GM12878 (cell line): ENCODE measurements around the gene THAP3. TPM values are rescaled to one million over a fixed set of nuclear protein-coding genes. Genes with fewer than 3 reads are reported as not detected.

Experiments
- ATAC-seq: fragments of 200-7000 bp; cut with Tn5 transposase; 3 replicates; pipeline ENCODE4 v1.9.1; 2020; ENCODE audit warnings: mild to moderate bottlenecking, moderate library complexity
- BruUV-seq: library from RNA; stranded (reverse); fragments of 400-500 nt; replicated peaks from 2 replicates; lab custom pipeline; 2021; lab: Mats Ljungman, UMichigan
- CTCF ChIA-PET: fragments of 300-600 bp; sonication (Branson Sonifier 250); formaldehyde crosslinking; extraction: SDS; loops from one replicate; lab custom pipeline; 2021; ENCODE audit warnings: inconsistent platforms; lab: Yijun Ruan, JAX
- POLR2A ChIA-PET: fragments of 350-600 bp; formaldehyde crosslinking; extraction: SDS; loops from one replicate; lab custom pipeline; 2021; ENCODE audit warnings: inconsistent platforms; lab: Charles Lee
- RAD21 ChIA-PET: fragments of 300-600 bp; sonication (Branson Sonifier 250); formaldehyde crosslinking; loops from one replicate; lab custom pipeline; 2023; ENCODE audit warnings: antibody characterized with exemption; ENCODE audit not compliant: unreplicated experiment; lab: Charles Lee
- SMC1A ChIA-PET: fragments of 300-600 bp; sonication (Branson Sonifier 250); formaldehyde crosslinking; loops from one replicate; lab custom pipeline; 2023; ENCODE audit not compliant: unreplicated experiment, uncharacterized antibody; lab: Charles Lee
- DNase-seq: peaks from one replicate; pipeline ENCODE4 v3.0.0-alpha.2; 2011; ENCODE audit warnings: low read depth, low spot score
- FAIRE-seq: peaks from 3 replicates; lab custom pipeline; 2011; peaks lifted over from hg19 to GRCh38; lab: Jason Lieb, UNC
- H2AFZ ChIP-seq: 2 replicates; pipeline ENCODE4 v1.6.0; 2011; ENCODE audit warnings: low read depth, low read length, control low read depth; ENCODE audit not compliant: control insufficient read depth
- H3K27ac ChIP-seq: 2 replicates; pipeline ENCODE4 v1.5.1; 2011; ENCODE audit warnings: control low read depth; ENCODE audit not compliant: control insufficient read depth, insufficient read depth
- H3K27me3 ChIP-seq, 2 experiments: replicated peaks in 1 of 2; 2 replicates each; pipeline versions ENCODE4 v1.6.0 to v1.6.1; 2011; ENCODE audit warnings: low read length in 1 of 2; ENCODE audit not compliant: control insufficient read depth in 2 of 2, insufficient read depth in 2 of 2
- H3K36me3 ChIP-seq, 2 experiments: 2 replicates each; pipeline ENCODE4 v1.5.1; 2011; ENCODE audit warnings: low read length in 1 of 2; ENCODE audit not compliant: control insufficient read depth in 2 of 2, insufficient read depth in 2 of 2
- H3K4me1 ChIP-seq: 2 replicates; pipeline ENCODE4 v1.6.1; 2011; ENCODE audit warnings: mild to moderate bottlenecking, low read length, moderate library complexity, mixed read lengths; ENCODE audit not compliant: control insufficient read depth, insufficient read depth
- H3K4me2 ChIP-seq: 2 replicates; pipeline ENCODE4 v1.6.0; 2011; ENCODE audit warnings: control low read depth; ENCODE audit not compliant: control insufficient read depth, insufficient read depth
- H3K4me3 ChIP-seq: fragments of 200-600 bp; sonication (generic); 2 replicates; pipeline ENCODE4 v1.5.1; 2016
- H3K79me2 ChIP-seq: 2 replicates; pipeline ENCODE4 v1.6.0; 2011; ENCODE audit warnings: low read length; ENCODE audit not compliant: control insufficient read depth, insufficient read depth
- H3K9ac ChIP-seq: 2 replicates; pipeline ENCODE4 v1.8.0; 2011; ENCODE audit warnings: low read length, control low read depth, mixed read lengths; ENCODE audit not compliant: control insufficient read depth, insufficient read depth
- H3K9me3 ChIP-seq: replicated peaks from 3 replicates; pipeline ENCODE4 v1.5.1; 2011; ENCODE audit warnings: mild to moderate bottlenecking, low read length; ENCODE audit not compliant: control insufficient read depth, insufficient read depth
- H4K20me1 ChIP-seq: 2 replicates; pipeline ENCODE4 v1.6.0; 2011; ENCODE audit not compliant: control insufficient read depth, insufficient read depth
- CREB1 ChIP-seq: IDR thresholded peaks from 2 replicates; pipeline ENCODE4 v1.6.1; 2012; ENCODE audit warnings: low read depth, mild to moderate bottlenecking, inconsistent platforms
- MXI1 ChIP-seq: fragments of 150-350 bp; IDR thresholded peaks from 2 replicates; pipeline ENCODE4 v1.6.1; 2011; ENCODE audit warnings: low read depth, mild to moderate bottlenecking, inconsistent platforms, low read length, improper control_type of control experiment
- NBN ChIP-seq: fragments of 450-650 bp; IDR thresholded peaks from 2 replicates; pipeline ENCODE4 v1.6.1; 2016
- NFIC ChIP-seq: IDR thresholded peaks from 2 replicates; pipeline ENCODE4 v1.6.1; 2012; ENCODE audit warnings: low read depth, mild to moderate bottlenecking, inconsistent platforms, low read length, moderate library complexity
- NR2C2 ChIP-seq: IDR thresholded peaks from 2 replicates; pipeline ENCODE4 v1.6.1; 2011; ENCODE audit warnings: borderline replicate concordance, low read depth; ENCODE audit not compliant: control insufficient read depth, insufficient read length
- NR2F1 ChIP-seq: fragments of 450-650 bp; conservative IDR thresholded peaks from 2 replicates; pipeline ENCODE4 v1.6.1; 2017; ENCODE audit warnings: mild to moderate bottlenecking
- POLR2AphosphoS2 ChIP-seq: IDR thresholded peaks from 2 replicates; pipeline ENCODE4 v1.6.1; 2011; ENCODE audit warnings: low read depth, mild to moderate bottlenecking, low read length, improper control_type of control experiment, moderate library complexity
- RBBP5 ChIP-seq: fragments of 200-600 bp; sonication (generic); conservative IDR thresholded peaks from 2 replicates; pipeline ENCODE4 v1.6.1; 2016
- RUNX3 ChIP-seq: IDR thresholded peaks from 2 replicates; pipeline ENCODE4 v1.6.1; 2012; ENCODE audit warnings: low read length, inconsistent platforms
- SPI1 ChIP-seq: IDR thresholded peaks from 2 replicates; pipeline ENCODE4 v1.6.1; 2011; ENCODE audit warnings: low read depth, mild to moderate bottlenecking, low read length, moderate library complexity, borderline replicate concordance; ENCODE audit not compliant: insufficient read depth
- SRF ChIP-seq, 2 experiments: IDR thresholded peaks; 2 replicates each; pipeline ENCODE4 v1.6.1; 2011; ENCODE audit warnings: low read depth in 2 of 2, low read length in 2 of 2, mild to moderate bottlenecking in 1 of 2, moderate library complexity in 1 of 2
- ZNF274 ChIP-seq: IDR thresholded peaks from one replicate; pipeline ENCODE4 v1.8.0; 2011; ENCODE audit not compliant: insufficient read length, insufficient read depth
- ZSCAN29 ChIP-seq: fragments of 450-650 bp; IDR thresholded peaks from 2 replicates; pipeline ENCODE4 v1.6.1; 2017; ENCODE audit warnings: mild to moderate bottlenecking, moderate library complexity
- WGBS: methylation state at CpG from one replicate; pipeline ENCODE4 v1.1.6; 2016; ENCODE audit warnings: low lambda C conversion rate; ENCODE audit not compliant: insufficient replicate concordance, insufficient coverage; ENCODE audit errors: missing lambda C conversion rate; 5-methylcytosine and 5-hydroxymethylcytosine counted together
- in situ Hi-C: fragments of 300-500 bp; cut with MboI; formaldehyde crosslinking; loops from 9 replicates; pipeline ENCODE4 v1.14.3; 2018; ENCODE audit warnings: mixed read lengths
- intact Hi-C: fragments of 100-400 bp; cut with micrococcal nuclease; formaldehyde crosslinking; loops from one replicate; pipeline ENCODE4 v1.14.2; 2022; ENCODE audit not compliant: unreplicated experiment
- polyA plus RNA-seq, 11 experiments: library from polyadenylated mRNA; depleted of rRNA in 4 of 11; unstranded in 6 of 11; stranded (reverse) in 5 of 11; fragments of >200 nt; fragmentation: Nextera tagmentation in 4 of 11; fragmentation: Illumina TruSeq in 1 of 11; extraction: Ambion mirVana in 4 of 11; extraction: Trizol in 1 of 11; gene quantifications; 1 replicate in 1 of 11; 2 replicates in 10 of 11; pipeline versions ENCODE4 v1.2.1 to v1.2.3, GENCODE V29; 2011 to 2016; ENCODE audit warnings: inconsistent platforms in 2 of 11, missing spikeins in 2 of 11, low read depth in 1 of 11
- total RNA-seq, 4 experiments: library from RNA; depleted of rRNA in 3 of 4; stranded (reverse); fragments of >200 nt in 3 of 4; fragmentation: Illumina TruSeq in 1 of 4; extraction: Trizol in 1 of 4; gene quantifications; 2 replicates each; pipeline versions ENCODE4 v1.2.1 to v1.2.3, GENCODE V29; 2013 to 2021
- TF ChIP-seq, protein P1 (sequence below): IDR thresholded peaks from 2 replicates; pipeline ENCODE4 v1.6.1; 2011; ENCODE audit warnings: borderline replicate concordance, low read depth, mild to moderate bottlenecking, moderate library complexity, low read length; ENCODE audit not compliant: insufficient read depth, poor library complexity, severe bottlenecking
- TF ChIP-seq, protein P2 (sequence below): fragments of 450-650 bp; IDR thresholded peaks from 2 replicates; pipeline ENCODE4 v1.6.1; 2017; ENCODE audit warnings: antibody characterized with exemption, mild to moderate bottlenecking, moderate library complexity

The THAP3 gene
- total and polyA plus RNA-seq, 10 of the 15 experiments (the other 5 are each of a cell fraction or from before 2014, with no cell fraction given): 1.5 to 19.5 (median 11.9) TPM

- CTCF ChIA-PET: interaction anchor here (1.2 kb wide), 1 partner anchor 16 kb away, joined by 3 read pairs; no protein-coding TSS in a partner anchor
- no peak overlapping the region for H3K27ac ChIP-seq
- H3K4me2 ChIP-seq: no peak overlapping the region
- no peak for TF ChIP-seq RBBP5
- TF ChIP-seq NBN: no peak
- TF ChIP-seq, protein P1, sequence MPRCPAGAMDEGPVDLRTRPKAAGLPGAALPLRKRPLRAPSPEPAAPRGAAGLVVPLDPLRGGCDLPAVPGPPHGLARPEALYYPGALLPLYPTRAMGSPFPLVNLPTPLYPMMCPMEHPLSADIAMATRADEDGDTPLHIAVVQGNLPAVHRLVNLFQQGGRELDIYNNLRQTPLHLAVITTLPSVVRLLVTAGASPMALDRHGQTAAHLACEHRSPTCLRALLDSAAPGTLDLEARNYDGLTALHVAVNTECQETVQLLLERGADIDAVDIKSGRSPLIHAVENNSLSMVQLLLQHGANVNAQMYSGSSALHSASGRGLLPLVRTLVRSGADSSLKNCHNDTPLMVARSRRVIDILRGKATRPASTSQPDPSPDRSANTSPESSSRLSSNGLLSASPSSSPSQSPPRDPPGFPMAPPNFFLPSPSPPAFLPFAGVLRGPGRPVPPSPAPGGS: no peak
- no peak for TF ChIP-seq NR2F1
- TF ChIP-seq RUNX3: no peak
- no peak for TF ChIP-seq NFIC
- no peak for TF ChIP-seq ZSCAN29
- TF ChIP-seq CREB1: no peak
- no peak for TF ChIP-seq SPI1
- no peak for TF ChIP-seq NR2C2
- TF ChIP-seq SRF (IDR thresholded peaks at IDR 0.05; ENCODE audit: low read depth in 2 of 2, low read length in 2 of 2): no peak
- no peak for TF ChIP-seq ZNF274
- TF ChIP-seq MXI1: no peak
- no peak for TF ChIP-seq POLR2AphosphoS2
- TF ChIP-seq, protein P2, sequence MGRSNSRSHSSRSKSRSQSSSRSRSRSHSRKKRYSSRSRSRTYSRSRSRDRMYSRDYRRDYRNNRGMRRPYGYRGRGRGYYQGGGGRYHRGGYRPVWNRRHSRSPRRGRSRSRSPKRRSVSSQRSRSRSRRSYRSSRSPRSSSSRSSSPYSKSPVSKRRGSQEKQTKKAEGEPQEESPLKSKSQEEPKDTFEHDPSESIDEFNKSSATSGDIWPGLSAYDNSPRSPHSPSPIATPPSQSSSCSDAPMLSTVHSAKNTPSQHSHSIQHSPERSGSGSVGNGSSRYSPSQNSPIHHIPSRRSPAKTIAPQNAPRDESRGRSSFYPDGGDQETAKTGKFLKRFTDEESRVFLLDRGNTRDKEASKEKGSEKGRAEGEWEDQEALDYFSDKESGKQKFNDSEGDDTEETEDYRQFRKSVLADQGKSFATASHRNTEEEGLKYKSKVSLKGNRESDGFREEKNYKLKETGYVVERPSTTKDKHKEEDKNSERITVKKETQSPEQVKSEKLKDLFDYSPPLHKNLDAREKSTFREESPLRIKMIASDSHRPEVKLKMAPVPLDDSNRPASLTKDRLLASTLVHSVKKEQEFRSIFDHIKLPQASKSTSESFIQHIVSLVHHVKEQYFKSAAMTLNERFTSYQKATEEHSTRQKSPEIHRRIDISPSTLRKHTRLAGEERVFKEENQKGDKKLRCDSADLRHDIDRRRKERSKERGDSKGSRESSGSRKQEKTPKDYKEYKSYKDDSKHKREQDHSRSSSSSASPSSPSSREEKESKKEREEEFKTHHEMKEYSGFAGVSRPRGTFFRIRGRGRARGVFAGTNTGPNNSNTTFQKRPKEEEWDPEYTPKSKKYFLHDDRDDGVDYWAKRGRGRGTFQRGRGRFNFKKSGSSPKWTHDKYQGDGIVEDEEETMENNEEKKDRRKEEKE: no peak
- TF ChIP-seq, all 136 proteins: peak for 0
- Histone ChIP-seq H3K36me3 (peaks cover 4 to 6% of the 10 kb centered on the region in 2 experiments; a peak in 3 of 4 replicates), H3K79me2 (peaks cover 21% of the 10 kb centered on the region), H2AFZ (no peak overlapping the region), H3K4me3 (no peak overlapping the region), H3K9me3 (no peaks in the 10 kb centered on the region), H4K20me1 (no peaks in the 10 kb centered on the region), H3K9ac (no peak overlapping the region), H3K27me3 (no peaks in the 10 kb centered on the region), H3K4me1 (peaks cover 10% of the 10 kb centered on the region)
- 83% methylated on average over 21 of the region's 21 CpGs for whole genome bisulfite sequencing
- no peak for FAIRE-seq
- no peak for DNase-seq
- SMC1A ChIA-PET: no interaction called here
- intact Hi-C loops (no loop called here), in situ Hi-C loops (no loop called here)
- BruUV-seq: no TSS peak
- RAD21 ChIA-PET: no interaction called here
- no peak for ATAC-seq
- POLR2A ChIA-PET: no interaction called here
Measured at GRCh38 chr1:6584126-6585080, 40.3 kb upstream of the THAP3 start.
